Measurements from ENCODE around the gene ANKDD1A.

The ANKDD1A gene

DNA sequence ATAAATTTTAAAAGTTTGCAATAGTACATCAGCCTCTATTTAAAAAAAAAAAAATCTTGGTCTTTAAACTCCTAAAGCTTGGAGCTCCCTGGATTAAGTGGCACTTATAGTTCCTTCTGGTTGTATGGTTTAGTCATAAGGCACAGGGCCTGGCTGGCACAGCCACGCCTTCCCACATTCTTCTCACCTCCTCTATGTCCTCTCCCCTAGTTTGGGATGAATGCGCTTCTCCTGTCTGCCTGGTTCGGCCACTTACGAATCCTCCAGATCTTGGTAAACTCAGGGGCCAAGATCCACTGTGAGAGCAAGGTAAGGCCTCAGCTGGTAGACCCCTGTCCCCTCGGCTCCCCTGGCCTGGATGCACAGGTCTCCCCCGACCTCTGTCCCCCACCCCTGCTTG lies 10.0 kb downstream of the ANKDD1A start:
- H3K27me3 ChIP-seq (ENCODE audit: control insufficient read depth, insufficient read depth, low read length, poor library complexity, severe bottlenecking): no peaks in the 10 kb centered on the region
- no peak overlapping the region for H3K27ac ChIP-seq (ENCODE audit: insufficient read depth, low read depth, low read length, poor library complexity, severe bottlenecking)
- H3K36me3 ChIP-seq (ENCODE audit: control insufficient read depth, insufficient read depth, low read length): no peaks in the 10 kb centered on the region
- no peaks in the 10 kb centered on the region for H3K9me3 ChIP-seq (ENCODE audit: control insufficient read depth, low read length)
- no peaks in the 10 kb centered on the region for H3K4me1 ChIP-seq (ENCODE audit: control insufficient read depth, insufficient read depth, low read length)
- no peak overlapping the region for H3K4me3 ChIP-seq (ENCODE audit: insufficient read depth, low read depth, low read length)
- WGBS, 2 experiments: 72 to 88% methylated on average over 6 of the region's 6 CpGs

DNA sequence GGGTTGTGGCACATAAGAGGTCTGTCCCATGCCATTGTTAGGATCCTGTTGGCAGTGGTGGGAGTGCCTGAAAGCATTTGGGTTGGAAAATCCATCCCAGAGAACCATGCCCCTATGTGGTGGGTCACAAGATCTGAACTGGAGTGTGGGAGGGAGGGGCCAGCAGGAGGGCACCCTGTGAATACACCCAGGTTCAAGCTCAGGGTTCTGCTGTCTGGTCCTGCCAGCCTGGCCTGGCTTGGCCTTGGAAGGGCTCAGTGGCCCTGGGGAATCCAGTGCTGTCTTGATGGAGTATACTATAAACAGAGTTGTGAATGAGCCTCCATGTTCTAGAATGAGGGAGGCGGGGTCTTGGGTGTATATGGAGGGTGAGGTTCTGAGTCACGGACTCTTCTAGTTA lies 11.8 kb downstream of the ANKDD1A start:
- WGBS, 2 experiments: 85 to 96% methylated on average over 2 of the region's 2 CpGs
- no peaks in the 10 kb centered on the region for H3K27me3 ChIP-seq (ENCODE audit: control insufficient read depth, insufficient read depth, low read length, poor library complexity, severe bottlenecking)

DNA sequence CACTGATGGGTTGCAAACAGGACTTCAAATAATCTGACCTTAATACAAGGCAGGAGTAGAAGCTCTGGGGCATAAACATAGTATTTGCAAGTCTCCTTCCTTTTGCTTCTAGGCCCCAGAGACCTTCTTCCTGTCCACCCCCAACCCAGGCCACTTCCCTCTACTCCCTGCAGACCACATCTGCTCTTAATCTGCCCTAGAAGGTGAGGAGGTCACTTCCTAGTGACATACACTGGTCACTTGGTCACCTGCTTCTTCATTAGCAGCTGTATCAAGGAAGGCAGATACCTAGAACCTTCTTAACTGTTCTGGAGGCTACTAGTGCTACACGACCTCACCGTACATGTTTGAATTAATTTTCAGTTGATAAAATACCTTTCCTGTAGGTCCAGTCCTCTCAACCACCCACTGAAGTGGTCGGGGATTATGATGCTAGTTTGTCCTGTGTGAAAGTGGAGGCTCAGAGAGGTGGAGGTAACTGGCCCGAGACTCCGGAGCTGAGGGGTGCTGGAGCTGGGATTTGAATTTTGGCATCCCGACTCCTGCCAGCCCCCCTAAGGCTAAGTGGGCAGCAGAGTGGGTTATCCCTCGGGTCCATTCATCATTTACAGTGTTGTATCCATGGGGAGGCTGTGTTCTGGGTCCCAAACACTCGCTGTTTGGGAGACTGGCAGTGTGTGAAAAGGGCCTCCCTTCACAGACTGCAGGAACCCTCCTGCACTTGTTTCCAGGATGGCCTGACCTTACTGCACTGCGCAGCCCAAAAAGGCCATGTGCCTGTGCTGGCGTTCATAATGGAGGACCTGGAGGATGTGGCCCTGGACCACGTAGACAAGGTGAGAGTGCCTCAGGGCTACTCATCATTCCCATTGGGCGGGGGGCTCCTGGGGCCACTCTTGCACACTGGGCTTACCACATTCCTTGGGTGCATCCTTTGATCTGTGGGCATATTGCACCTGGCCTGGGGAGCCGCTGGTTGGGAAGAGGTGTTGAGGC lies 13.9 kb downstream of the ANKDD1A start:
- Histone ChIP-seq H3K36me3 (ENCODE audit: control insufficient read depth, insufficient read depth, low read length) (no peaks in the 10 kb centered on the region), H3K4me3 (ENCODE audit: insufficient read depth, low read depth, low read length) (no peak overlapping the region), H3K4me1 (ENCODE audit: control insufficient read depth, insufficient read depth, low read length) (no peaks in the 10 kb centered on the region), H3K9me3 (ENCODE audit: control insufficient read depth, low read length) (no peaks in the 10 kb centered on the region), H3K27me3 (ENCODE audit: control insufficient read depth, insufficient read depth, low read length, poor library complexity, severe bottlenecking) (no peaks in the 10 kb centered on the region), H3K27ac (ENCODE audit: insufficient read depth, low read depth, low read length, poor library complexity, severe bottlenecking) (no peak overlapping the region)
- 91 to 96% methylated on average over 13 of the region's 13 CpGs for WGBS, 2 experiments

More for the DNA sequence above, 11.8 kb downstream of the ANKDD1A start:
- Histone ChIP-seq H3K9me3 (ENCODE audit: control insufficient read depth, low read length) (no peaks in the 10 kb centered on the region), H3K4me3 (ENCODE audit: insufficient read depth, low read depth, low read length) (no peak overlapping the region), H3K27ac (ENCODE audit: insufficient read depth, low read depth, low read length, poor library complexity, severe bottlenecking) (no peak overlapping the region), H3K4me1 (ENCODE audit: control insufficient read depth, insufficient read depth, low read length) (no peaks in the 10 kb centered on the region), H3K36me3 (ENCODE audit: control insufficient read depth, insufficient read depth, low read length) (no peaks in the 10 kb centered on the region)

DNA sequence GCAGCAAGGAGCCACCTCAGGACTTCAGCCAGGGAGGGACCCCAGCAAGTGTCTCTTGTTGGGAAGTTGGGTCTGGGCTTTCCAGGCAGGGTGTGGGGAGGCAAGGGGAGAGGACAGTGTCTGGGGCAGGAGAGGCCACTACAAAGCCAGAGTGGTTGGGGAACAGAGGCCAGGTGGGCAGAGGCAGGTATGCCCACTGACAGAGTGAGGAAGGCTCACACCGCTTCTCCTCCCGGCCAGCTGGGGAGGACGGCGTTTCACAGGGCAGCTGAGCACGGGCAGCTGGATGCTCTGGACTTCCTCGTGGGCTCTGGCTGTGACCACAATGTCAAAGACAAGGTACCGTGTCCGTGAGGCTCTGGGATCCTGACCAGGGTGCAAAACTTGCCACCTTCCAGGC lies 15.0 kb downstream of the ANKDD1A start:
- no peaks in the 10 kb centered on the region for H3K9me3 ChIP-seq (ENCODE audit: control insufficient read depth, low read length)
- H3K27me3 ChIP-seq (ENCODE audit: control insufficient read depth, insufficient read depth, low read length, poor library complexity, severe bottlenecking): no peaks in the 10 kb centered on the region
- H3K36me3 ChIP-seq (ENCODE audit: control insufficient read depth, insufficient read depth, low read length): no peaks in the 10 kb centered on the region
- H3K4me3 ChIP-seq (ENCODE audit: insufficient read depth, low read depth, low read length): no peak overlapping the region
- no peak overlapping the region for H3K27ac ChIP-seq (ENCODE audit: insufficient read depth, low read depth, low read length, poor library complexity, severe bottlenecking)
- no peaks in the 10 kb centered on the region for H3K4me1 ChIP-seq (ENCODE audit: control insufficient read depth, insufficient read depth, low read length)
- WGBS, 2 experiments: 94 to 95% methylated on average over 8 of the region's 8 CpGs

DNA sequence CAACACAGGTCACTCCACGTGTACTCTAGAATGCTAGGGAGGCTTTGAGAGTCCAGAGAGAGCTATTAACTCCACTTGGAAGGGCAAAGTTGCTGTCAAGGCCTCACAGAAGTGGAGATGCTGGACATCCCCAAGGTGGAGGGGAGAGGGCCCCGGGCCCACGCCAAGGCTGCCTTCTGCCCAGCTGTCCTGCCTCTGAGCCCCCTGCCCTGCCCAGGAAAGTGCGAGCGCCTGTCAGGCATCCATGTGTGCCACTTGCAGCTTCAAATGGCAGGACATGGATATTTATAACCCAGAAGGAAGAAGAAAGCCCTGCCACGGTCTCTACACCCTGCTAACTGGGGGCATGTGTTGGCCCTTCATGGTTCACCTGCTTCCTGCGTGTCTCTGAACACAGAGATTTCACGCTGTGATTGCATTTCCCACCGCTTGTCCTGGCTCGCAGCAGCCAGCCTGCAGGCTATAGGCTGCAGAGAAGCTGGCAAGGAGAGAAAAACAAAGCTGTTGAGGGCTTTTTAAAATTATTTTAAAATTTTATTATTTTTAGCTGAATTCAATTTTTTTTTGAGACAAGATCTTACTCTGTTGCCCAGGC lies 17.0 kb downstream of the ANKDD1A start:
- Histone ChIP-seq H3K4me1 (ENCODE audit: control insufficient read depth, insufficient read depth, low read length) (no peaks in the 10 kb centered on the region), H3K9me3 (ENCODE audit: control insufficient read depth, low read length) (no peaks in the 10 kb centered on the region), H3K4me3 (ENCODE audit: insufficient read depth, low read depth, low read length) (no peak overlapping the region), H3K27ac (ENCODE audit: insufficient read depth, low read depth, low read length, poor library complexity, severe bottlenecking) (no peak overlapping the region), H3K27me3 (ENCODE audit: control insufficient read depth, insufficient read depth, low read length, poor library complexity, severe bottlenecking) (no peaks in the 10 kb centered on the region), H3K36me3 (ENCODE audit: control insufficient read depth, insufficient read depth, low read length) (no peaks in the 10 kb centered on the region)
- WGBS, 2 experiments: 91 to 93% methylated on average over 10 of the region's 10 CpGs

DNA sequence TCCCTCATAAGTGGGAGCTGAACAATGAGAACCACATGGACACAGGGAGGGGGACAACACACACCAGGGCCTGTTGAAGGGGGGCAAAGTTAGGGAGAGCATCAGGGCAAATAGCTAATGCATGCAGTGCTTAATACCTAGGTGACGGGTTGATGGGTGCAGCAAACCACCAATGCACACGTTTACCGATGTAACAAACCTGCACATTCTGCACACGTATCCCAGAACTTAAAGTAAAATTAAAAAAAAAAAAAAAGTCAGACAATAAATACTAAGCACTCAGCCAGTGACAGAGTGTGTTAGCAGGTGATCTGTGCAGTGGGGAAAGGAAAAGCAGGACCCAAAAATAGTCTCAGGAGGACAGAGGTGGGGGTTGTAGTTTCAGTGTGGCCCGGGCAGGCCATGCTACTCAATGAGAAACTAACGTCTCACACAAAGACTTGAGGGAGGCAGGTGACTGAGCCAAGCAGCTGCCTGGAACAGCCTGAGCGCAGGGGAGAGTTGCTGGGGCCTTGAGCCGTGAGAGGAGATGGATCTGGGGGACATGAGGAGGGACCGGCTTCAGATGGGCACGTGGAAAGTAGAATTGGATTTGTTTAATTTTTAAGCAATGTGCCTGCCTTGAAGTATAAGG lies 18.4 kb downstream of the ANKDD1A start:
- H3K27me3 ChIP-seq (ENCODE audit: control insufficient read depth, insufficient read depth, low read length, poor library complexity, severe bottlenecking): no peaks in the 10 kb centered on the region
- H3K36me3 ChIP-seq (ENCODE audit: control insufficient read depth, insufficient read depth, low read length): no peaks in the 10 kb centered on the region
- WGBS, 2 experiments: 93% methylated on average over 10 of the region's 10 CpGs
- no peak overlapping the region for H3K4me3 ChIP-seq (ENCODE audit: insufficient read depth, low read depth, low read length)
- no peaks in the 10 kb centered on the region for H3K9me3 ChIP-seq (ENCODE audit: control insufficient read depth, low read length)
- no peaks in the 10 kb centered on the region for H3K4me1 ChIP-seq (ENCODE audit: control insufficient read depth, insufficient read depth, low read length)
- no peak overlapping the region for H3K27ac ChIP-seq (ENCODE audit: insufficient read depth, low read depth, low read length, poor library complexity, severe bottlenecking)

DNA sequence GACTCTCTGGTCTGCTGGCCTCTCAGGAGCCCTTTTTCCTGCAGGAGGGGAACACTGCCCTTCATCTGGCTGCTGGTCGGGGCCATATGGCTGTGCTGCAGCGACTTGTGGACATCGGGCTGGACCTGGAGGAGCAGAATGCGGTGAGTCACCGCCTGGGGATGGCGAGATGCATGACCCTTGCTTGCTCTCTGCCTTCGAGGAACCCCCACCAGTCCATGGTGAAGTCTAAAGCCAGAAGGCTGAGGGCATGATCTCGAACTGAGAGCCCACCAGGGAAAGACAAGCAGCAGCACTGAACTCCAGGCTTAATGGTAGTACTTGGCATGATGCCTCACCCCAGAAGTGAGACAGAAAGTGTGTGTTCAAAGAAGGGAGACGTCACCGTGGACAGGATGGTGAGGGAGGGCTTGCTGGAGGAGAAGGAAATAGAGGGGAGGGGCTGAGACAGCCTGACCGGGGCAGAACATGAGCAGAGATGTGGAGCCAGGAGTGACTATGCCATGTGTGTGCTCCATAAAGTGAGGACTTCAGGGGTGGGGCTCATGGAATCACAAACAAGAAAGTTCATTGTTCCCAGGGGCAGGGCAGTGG lies 19.2 kb downstream of the ANKDD1A start:
- Histone ChIP-seq H3K27ac (ENCODE audit: insufficient read depth, low read depth, low read length, poor library complexity, severe bottlenecking) (no peak overlapping the region), H3K4me3 (ENCODE audit: insufficient read depth, low read depth, low read length) (no peak overlapping the region), H3K4me1 (ENCODE audit: control insufficient read depth, insufficient read depth, low read length) (no peaks in the 10 kb centered on the region), H3K9me3 (ENCODE audit: control insufficient read depth, low read length) (no peaks in the 10 kb centered on the region), H3K36me3 (ENCODE audit: control insufficient read depth, insufficient read depth, low read length) (no peaks in the 10 kb centered on the region), H3K27me3 (ENCODE audit: control insufficient read depth, insufficient read depth, low read length, poor library complexity, severe bottlenecking) (no peaks in the 10 kb centered on the region)
- WGBS, 2 experiments: 88 to 92% methylated on average over 11 of the region's 11 CpGs

DNA sequence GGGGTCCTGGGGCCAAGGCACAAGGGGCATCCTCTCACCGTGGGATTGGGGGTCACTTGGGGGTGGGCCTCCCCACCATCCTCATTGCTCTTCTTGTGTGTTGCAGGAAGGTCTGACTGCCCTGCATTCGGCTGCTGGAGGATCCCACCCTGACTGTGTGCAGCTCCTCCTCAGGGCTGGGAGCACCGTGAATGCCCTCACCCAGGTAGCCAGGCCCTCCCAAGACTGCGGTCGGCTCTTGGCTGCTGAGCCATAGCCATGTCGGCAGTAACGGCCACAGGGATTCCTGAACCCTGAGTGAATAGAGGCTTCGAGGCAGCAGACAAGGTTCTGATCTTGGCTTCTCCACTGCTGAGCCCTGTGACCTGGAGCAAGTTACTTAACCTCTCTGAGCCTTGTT lies 19.7 kb downstream of the ANKDD1A start:
- WGBS, 2 experiments: 92 to 95% methylated on average over 8 of the region's 8 CpGs
- H3K36me3 ChIP-seq (ENCODE audit: control insufficient read depth, insufficient read depth, low read length): no peaks in the 10 kb centered on the region

DNA sequence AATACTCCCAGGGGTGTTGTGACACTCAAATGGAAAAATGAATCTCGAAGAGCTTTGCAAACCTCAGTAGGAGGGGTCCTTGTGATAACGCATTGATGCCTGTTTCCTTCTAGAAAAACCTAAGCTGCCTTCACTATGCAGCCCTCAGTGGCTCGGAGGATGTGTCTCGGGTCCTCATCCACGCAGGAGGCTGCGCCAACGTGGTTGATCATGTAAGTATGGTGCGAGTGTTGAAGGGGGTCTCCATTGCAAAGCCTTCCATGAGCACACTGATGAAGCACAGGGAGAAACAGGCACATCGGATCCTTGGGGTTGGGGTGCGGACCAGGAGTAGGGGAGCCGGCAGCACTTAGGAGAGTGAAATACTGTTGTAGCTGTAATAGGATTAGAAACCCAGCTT lies 22.3 kb downstream of the ANKDD1A start:
- Histone ChIP-seq H3K27me3 (ENCODE audit: control insufficient read depth, insufficient read depth, low read length, poor library complexity, severe bottlenecking) (no peaks in the 10 kb centered on the region), H3K4me3 (ENCODE audit: insufficient read depth, low read depth, low read length) (no peak overlapping the region), H3K36me3 (ENCODE audit: control insufficient read depth, insufficient read depth, low read length) (no peaks in the 10 kb centered on the region), H3K27ac (ENCODE audit: insufficient read depth, low read depth, low read length, poor library complexity, severe bottlenecking) (no peak overlapping the region), H3K9me3 (ENCODE audit: control insufficient read depth, low read length) (no peaks in the 10 kb centered on the region), H3K4me1 (ENCODE audit: control insufficient read depth, insufficient read depth, low read length) (no peaks in the 10 kb centered on the region)
- WGBS, 2 experiments: 95 to 97% methylated on average over 11 of the region's 11 CpGs

More for the DNA sequence above, 19.7 kb downstream of the ANKDD1A start:
- Histone ChIP-seq H3K4me1 (ENCODE audit: control insufficient read depth, insufficient read depth, low read length) (no peaks in the 10 kb centered on the region), H3K27me3 (ENCODE audit: control insufficient read depth, insufficient read depth, low read length, poor library complexity, severe bottlenecking) (no peaks in the 10 kb centered on the region), H3K27ac (ENCODE audit: insufficient read depth, low read depth, low read length, poor library complexity, severe bottlenecking) (no peak overlapping the region), H3K4me3 (ENCODE audit: insufficient read depth, low read depth, low read length) (no peak overlapping the region), H3K9me3 (ENCODE audit: control insufficient read depth, low read length) (no peaks in the 10 kb centered on the region)

DNA sequence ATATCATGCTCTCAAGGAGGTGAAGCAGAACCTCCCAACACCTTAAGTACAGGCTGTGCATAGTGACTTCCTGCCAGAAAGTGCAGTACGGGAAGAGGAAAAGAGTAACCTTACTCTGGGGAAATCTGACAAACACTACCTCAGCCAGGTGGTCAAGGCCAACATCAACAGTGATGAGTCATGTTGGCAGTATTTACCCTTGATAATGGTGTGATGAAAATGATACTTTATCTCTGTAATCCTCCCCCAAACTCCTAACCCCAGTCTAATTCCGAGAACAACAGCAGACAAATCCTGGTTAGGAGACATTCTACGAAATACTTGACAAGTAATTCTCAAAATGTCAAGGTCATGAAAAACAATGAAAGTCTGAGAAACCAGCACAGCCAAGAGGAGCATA lies 26.5 kb downstream of the ANKDD1A start:
- no peak overlapping the region for H3K27ac ChIP-seq (ENCODE audit: insufficient read depth, low read depth, low read length, poor library complexity, severe bottlenecking)
- WGBS, 2 experiments: 98 to 99% methylated on average over 3 of the region's 3 CpGs
- no peaks in the 10 kb centered on the region for H3K36me3 ChIP-seq (ENCODE audit: control insufficient read depth, insufficient read depth, low read length)
- H3K4me3 ChIP-seq (ENCODE audit: insufficient read depth, low read depth, low read length): no peak overlapping the region
- no peaks in the 10 kb centered on the region for H3K27me3 ChIP-seq (ENCODE audit: control insufficient read depth, insufficient read depth, low read length, poor library complexity, severe bottlenecking)
- H3K9me3 ChIP-seq (ENCODE audit: control insufficient read depth, low read length): no peaks in the 10 kb centered on the region
- H3K4me1 ChIP-seq (ENCODE audit: control insufficient read depth, insufficient read depth, low read length): peaks cover 4% of the 10 kb centered on the region

Measured in ectodermal cell (in vitro differentiated cells).